Measurements from ENCODE around the gene RABEP1. TPM values are rescaled to one million over a fixed set of nuclear protein-coding genes. Genes with fewer than 3 reads are reported as not detected.
A peak's percentile ranks its signal among the peaks of the same experiment; 100 is the strongest.

RABEP1 gene
- total RNA-seq, 2 donors from 2014 or later = 42.8 to 77.0 TPM

GRCh38 chr17:5355421-5356129, 73.5 kb downstream of the RABEP1 start:
- ATAC-seq = no peak
- peaks cover 0 to 2% of the 10 kb centered on the region in 2 donors for H3K4me1 Mint-ChIP-seq (ENCODE audit: low read depth in 2 of 2)
- H3K4me3 Mint-ChIP-seq = no peak overlapping the region
- no peak for DNase-seq (ENCODE audit: low spot score)
- H3K9me3 Mint-ChIP-seq = no peaks in the 10 kb centered on the region
- H3K27ac Mint-ChIP-seq = peak overlapping the region in 1 of 2 donors; percentile 11
- no peaks in the 10 kb centered on the region for H3K27me3 Mint-ChIP-seq
- H3K36me3 Mint-ChIP-seq = peaks cover 11% of the 10 kb centered on the region

GRCh38 chr17:5361426-5361825, 79.3 kb downstream of the RABEP1 start:
- no peaks in the 10 kb centered on the region for H3K27me3 Mint-ChIP-seq
- ATAC-seq = no peak
- H3K4me3 Mint-ChIP-seq = no peak overlapping the region
- no peak for DNase-seq (ENCODE audit: low spot score)
- no peaks in the 10 kb centered on the region for H3K9me3 Mint-ChIP-seq
- peaks cover 14% of the 10 kb centered on the region for H3K36me3 Mint-ChIP-seq
- H3K4me1 Mint-ChIP-seq (ENCODE audit: low read depth in 2 of 2) = peaks cover 3 to 5% of the 10 kb centered on the region in 2 donors
- H3K27ac Mint-ChIP-seq = no peak overlapping the region

DNA sequence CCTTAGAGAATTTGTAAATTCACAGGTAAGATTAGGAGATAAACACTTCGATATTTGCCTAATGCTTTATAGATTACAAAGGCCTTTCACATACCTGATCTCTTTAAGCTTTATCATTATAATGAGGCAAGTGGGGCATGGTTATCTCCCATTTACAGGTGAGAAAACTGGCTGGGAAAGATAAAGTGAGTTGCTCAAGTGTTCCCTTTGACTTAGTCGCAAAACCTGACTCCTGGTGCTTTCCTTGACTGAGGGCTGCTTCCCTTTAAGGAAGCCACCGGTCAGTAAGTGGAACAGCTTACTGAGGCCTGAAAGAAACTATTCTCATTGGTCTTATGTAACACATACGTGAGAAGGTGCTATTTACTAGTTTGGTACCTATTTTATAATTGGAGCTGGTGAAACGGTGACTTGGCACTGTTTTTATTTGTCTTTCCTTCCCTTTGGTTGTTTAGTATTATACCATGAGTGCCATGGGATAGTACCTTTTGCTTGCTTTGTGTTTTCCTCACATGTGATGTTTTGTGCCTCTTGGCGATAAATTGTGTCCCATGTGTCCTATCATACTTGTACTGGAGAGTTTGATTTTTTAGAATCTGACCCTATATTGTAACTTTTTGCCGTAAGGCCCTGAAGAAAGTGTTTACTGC, 80.2 kb downstream of the RABEP1 start:
- Mint-ChIP-seq H3K27me3 (no peaks in the 10 kb centered on the region), H3K27ac (no peak overlapping the region), H3K4me1 (ENCODE audit: low read depth in 2 of 2) (peaks cover 3 to 5% of the 10 kb centered on the region in 2 donors), H3K36me3 (peaks cover 14% of the 10 kb centered on the region), H3K9me3 (no peaks in the 10 kb centered on the region), H3K4me3 (no peak overlapping the region)
- DNase-seq (ENCODE audit: low spot score) (no peak), ATAC-seq (no peak)

- H3K4me1 Mint-ChIP-seq (ENCODE audit: low read depth in 2 of 2) = peaks cover 3 to 5% of the 10 kb centered on the region in 2 donors
- no peak overlapping the region for H3K27ac Mint-ChIP-seq
- no peak overlapping the region for H3K4me3 Mint-ChIP-seq
- DNase-seq (ENCODE audit: low spot score) (no peak), ATAC-seq (no peak)
- no peaks in the 10 kb centered on the region for H3K27me3 Mint-ChIP-seq
- H3K36me3 Mint-ChIP-seq = peaks cover 14% of the 10 kb centered on the region
- H3K9me3 Mint-ChIP-seq = no peaks in the 10 kb centered on the region
Observed at GRCh38 chr17:5364156-5364555, 82.1 kb downstream of the RABEP1 start.

DNA sequence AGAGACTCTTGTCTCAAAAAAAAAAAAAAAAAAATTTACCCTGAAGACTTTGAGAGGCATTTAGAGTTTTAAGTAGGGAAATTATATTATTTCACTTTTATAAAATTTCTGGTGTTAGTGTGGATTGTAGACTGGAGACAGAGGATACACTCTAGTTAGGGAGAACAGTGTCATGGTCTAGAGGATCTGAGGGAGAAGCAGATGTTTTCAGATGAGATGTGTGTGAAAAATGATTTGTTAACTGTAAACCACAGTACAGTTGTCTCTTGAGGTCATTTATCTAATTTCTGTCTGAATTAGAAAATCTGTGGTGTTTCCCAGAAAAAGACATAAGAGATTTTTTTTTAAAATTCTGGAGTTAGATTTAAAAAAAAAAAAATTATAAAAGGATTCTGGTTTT, 82.6 kb downstream of the RABEP1 start:
- H3K36me3 Mint-ChIP-seq = peaks cover 14% of the 10 kb centered on the region
- peak overlapping the region in 1 of 2 donors; percentile 43 for H3K27ac Mint-ChIP-seq
- H3K27me3 Mint-ChIP-seq = no peaks in the 10 kb centered on the region
- peaks cover 3 to 5% of the 10 kb centered on the region in 2 donors for H3K4me1 Mint-ChIP-seq (ENCODE audit: low read depth in 2 of 2)
- no peak overlapping the region for H3K4me3 Mint-ChIP-seq
- DNase-seq (ENCODE audit: low spot score) (no peak), ATAC-seq (no peak)
- no peaks in the 10 kb centered on the region for H3K9me3 Mint-ChIP-seq

- peaks cover 19% of the 10 kb centered on the region for H3K36me3 Mint-ChIP-seq
- H3K27me3 Mint-ChIP-seq = no peaks in the 10 kb centered on the region
- no peak for ATAC-seq
- peaks cover 0 to 5% of the 10 kb centered on the region in 2 donors for H3K4me1 Mint-ChIP-seq (ENCODE audit: low read depth in 2 of 2)
- no peak overlapping the region for H3K27ac Mint-ChIP-seq
- no peaks in the 10 kb centered on the region for H3K9me3 Mint-ChIP-seq
- no peak for DNase-seq (ENCODE audit: low spot score)
- H3K4me3 Mint-ChIP-seq = no peak overlapping the region
Observed at GRCh38 chr17:5365831-5366230, 83.7 kb downstream of the RABEP1 start.

DNA sequence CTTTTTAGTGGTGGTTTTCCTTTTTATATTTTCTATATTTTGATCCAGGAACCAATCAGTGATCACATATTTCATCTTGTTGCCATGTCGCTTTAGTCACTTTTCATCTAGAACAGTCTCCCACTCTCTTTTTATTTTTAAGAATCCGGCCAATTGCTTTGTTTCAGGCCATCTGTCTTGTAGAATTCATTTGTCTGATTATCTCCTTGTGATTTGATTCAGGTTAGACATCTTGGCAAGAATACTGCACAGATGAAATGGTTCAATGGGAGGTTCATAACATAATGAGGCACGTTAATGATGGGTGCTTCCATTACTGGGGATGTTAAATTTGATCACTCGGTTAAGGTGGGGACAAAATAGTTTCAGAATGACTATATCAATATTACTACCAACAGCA, 88.3 kb downstream of the RABEP1 start:
- H3K27me3 Mint-ChIP-seq = no peaks in the 10 kb centered on the region
- no peaks in the 10 kb centered on the region for H3K9me3 Mint-ChIP-seq
- no peaks in the 10 kb centered on the region for H3K4me1 Mint-ChIP-seq (ENCODE audit: low read depth in 2 of 2)
- peak overlapping the region in 1 of 2 donors; percentile 40 for H3K27ac Mint-ChIP-seq
- ATAC-seq (no peak), DNase-seq (ENCODE audit: low spot score) (no peak)
- H3K36me3 Mint-ChIP-seq = peaks cover 20% of the 10 kb centered on the region
- H3K4me3 Mint-ChIP-seq = no peak overlapping the region

GRCh38 chr17:5373112-5373511, 91.0 kb downstream of the RABEP1 start:
- Mint-ChIP-seq H3K4me1 (ENCODE audit: low read depth in 2 of 2) (no peaks in the 10 kb centered on the region), H3K36me3 (peaks cover 20% of the 10 kb centered on the region), H3K9me3 (no peaks in the 10 kb centered on the region), H3K27ac (no peak overlapping the region), H3K27me3 (no peaks in the 10 kb centered on the region), H3K4me3 (no peak overlapping the region)
- DNase-seq (ENCODE audit: low spot score) = no peak
- ATAC-seq = no peak

GRCh38 chr17:5378566-5379207, 96.6 kb downstream of the RABEP1 start:
- ATAC-seq (no peak), DNase-seq (ENCODE audit: low spot score) (no peak)
- H3K36me3 Mint-ChIP-seq = peaks cover 36% of the 10 kb centered on the region
- no peaks in the 10 kb centered on the region for H3K9me3 Mint-ChIP-seq
- no peak overlapping the region for H3K4me3 Mint-ChIP-seq
- H3K27me3 Mint-ChIP-seq = no peaks in the 10 kb centered on the region
- H3K4me1 Mint-ChIP-seq (ENCODE audit: low read depth in 2 of 2) = peaks cover 0 to 13% of the 10 kb centered on the region in 2 donors
- peak overlapping the region; percentile 12 to 51 for H3K27ac Mint-ChIP-seq

DNA sequence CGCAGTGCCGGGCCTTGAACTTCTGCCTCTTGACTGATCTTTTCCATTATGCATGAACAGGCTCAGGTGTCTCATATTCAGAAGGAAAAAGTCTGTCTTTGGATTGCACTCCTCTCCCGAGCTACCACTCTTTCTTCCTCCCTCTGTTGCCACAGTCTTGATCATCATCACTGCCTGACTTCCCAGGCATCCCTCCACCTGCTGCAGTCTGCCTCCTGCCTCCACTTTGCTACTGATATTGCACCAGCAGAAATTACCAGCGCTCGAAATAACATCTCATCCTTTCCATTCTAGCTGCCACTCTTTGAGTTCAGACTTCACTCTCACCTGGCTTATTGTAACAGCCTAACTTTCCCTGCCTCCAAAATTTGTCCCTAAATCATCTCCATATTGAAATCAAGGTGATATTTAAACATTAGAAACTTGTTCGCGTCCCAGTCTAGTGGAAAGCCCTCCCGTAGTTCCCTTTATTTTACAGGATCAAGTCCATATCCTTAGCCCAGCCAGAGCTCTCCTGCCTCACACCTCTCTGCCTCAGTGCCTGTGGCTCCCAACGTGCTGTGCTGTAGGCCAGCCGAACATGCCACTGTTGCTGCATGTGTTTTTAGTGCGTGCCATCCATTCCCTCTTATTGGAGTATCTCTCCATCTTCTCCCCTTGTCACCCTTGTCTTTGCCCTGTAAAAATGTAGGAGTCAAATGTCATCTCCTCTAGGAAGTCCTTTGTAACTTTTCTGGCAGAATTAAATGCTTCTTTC, 97.4 kb downstream of the RABEP1 start:
- Mint-ChIP-seq H3K36me3 (peaks cover 38% of the 10 kb centered on the region), H3K4me1 (ENCODE audit: low read depth in 2 of 2) (peaks cover 0 to 13% of the 10 kb centered on the region in 2 donors), H3K27ac (peak overlapping the region; percentile 12 to 51), H3K9me3 (no peaks in the 10 kb centered on the region), H3K4me3 (no peak overlapping the region), H3K27me3 (no peaks in the 10 kb centered on the region)
- DNase-seq (ENCODE audit: low spot score) = no peak
- no peak for ATAC-seq

DNA sequence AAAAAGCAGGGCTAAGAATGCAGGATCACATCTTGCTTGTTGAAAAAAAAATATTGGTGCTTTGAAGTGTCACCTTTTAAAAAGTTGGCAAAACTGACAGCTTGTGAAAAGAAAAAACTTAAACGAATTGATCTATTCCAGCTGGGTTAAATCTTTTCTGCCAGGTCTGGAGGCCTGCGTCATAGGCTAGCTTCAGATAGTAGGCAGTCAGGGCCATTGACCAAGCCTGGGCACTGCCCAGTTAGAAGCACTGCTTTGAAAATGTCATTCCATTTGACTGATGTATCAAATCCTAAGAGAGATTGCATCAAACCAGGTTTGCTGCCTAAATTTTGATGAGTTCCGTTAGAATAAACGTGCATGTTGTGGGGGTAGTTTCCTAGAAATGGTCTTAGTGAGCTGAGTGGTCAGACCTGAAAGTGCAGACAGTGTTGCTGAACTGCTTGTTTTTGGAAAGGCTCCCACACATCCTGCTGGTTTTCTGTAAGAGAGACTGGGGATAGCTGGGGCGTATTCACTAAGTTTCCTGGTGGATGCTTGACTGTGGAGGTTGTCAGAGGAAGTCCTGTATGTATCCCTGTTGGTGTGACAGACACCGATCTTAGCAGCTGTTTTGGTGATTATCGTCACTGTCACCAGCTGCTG, 98.5 kb downstream of the RABEP1 start:
- no peak for DNase-seq (ENCODE audit: low spot score)
- H3K27me3 Mint-ChIP-seq = no peaks in the 10 kb centered on the region
- H3K36me3 Mint-ChIP-seq = peaks cover 38% of the 10 kb centered on the region
- peak overlapping the region; percentile 12 to 41 for H3K27ac Mint-ChIP-seq
- ATAC-seq = no peak
- no peaks in the 10 kb centered on the region for H3K9me3 Mint-ChIP-seq
- no peak overlapping the region for H3K4me3 Mint-ChIP-seq
- peaks cover 0 to 13% of the 10 kb centered on the region in 2 donors for H3K4me1 Mint-ChIP-seq (ENCODE audit: low read depth in 2 of 2)

GRCh38 chr17:5381542-5381941, 99.5 kb downstream of the RABEP1 start:
- DNase-seq (ENCODE audit: low spot score) = no peak
- peaks cover 38% of the 10 kb centered on the region for H3K36me3 Mint-ChIP-seq

GRCh38 chr17:5391678-5392077, 109.6 kb downstream of the RABEP1 start:
- no peaks in the 10 kb centered on the region for H3K9me3 Mint-ChIP-seq
- DNase-seq (ENCODE audit: low spot score) = no peak
- no peak for ATAC-seq
- H3K4me3 Mint-ChIP-seq = no peak overlapping the region
- H3K4me1 Mint-ChIP-seq (ENCODE audit: low read depth in 2 of 2) = peaks cover 9 to 15% of the 10 kb centered on the region in 2 donors
- no peaks in the 10 kb centered on the region for H3K27me3 Mint-ChIP-seq
- peak overlapping the region in 1 of 2 donors; percentile 21 for H3K27ac Mint-ChIP-seq
- H3K36me3 Mint-ChIP-seq = peaks cover 33% of the 10 kb centered on the region

More at GRCh38 chr17:5381542-5381941, 99.5 kb downstream of the RABEP1 start:
- peak overlapping the region in 1 of 2 donors; percentile 55 for H3K27ac Mint-ChIP-seq
- peak in 1 of 2 donors; percentile 20 for ATAC-seq
- peaks cover 0 to 13% of the 10 kb centered on the region in 2 donors for H3K4me1 Mint-ChIP-seq (ENCODE audit: low read depth in 2 of 2)
- no peak overlapping the region for H3K4me3 Mint-ChIP-seq
- H3K9me3 Mint-ChIP-seq = no peaks in the 10 kb centered on the region
- H3K27me3 Mint-ChIP-seq = no peaks in the 10 kb centered on the region
